WTC11 (cell line): ENCODE data around the gene CTPS2.

ENCODE experiments used
- ESRRA ChIP-seq: sonication (generic); formaldehyde crosslinking; IDR thresholded peaks from 2 replicates; pipeline ENCODE4 v1.8.1; 2022; ENCODE audit warnings: mild to moderate bottlenecking, missing genetic modification reagents, borderline replicate concordance
- FOXK1 ChIP-seq: sonication (generic); formaldehyde crosslinking; IDR thresholded peaks from 2 replicates; pipeline ENCODE4 v1.8.0; 2022; ENCODE audit warnings: mild to moderate bottlenecking, moderate library complexity, missing genetic modification reagents
- FOXP1 ChIP-seq: sonication (generic); formaldehyde crosslinking; IDR thresholded peaks from 2 replicates; pipeline ENCODE4 v1.8.0; 2022; ENCODE audit warnings: missing genetic modification reagents, mild to moderate bottlenecking, moderate library complexity, borderline replicate concordance
- GABPB1 ChIP-seq: sonication (generic); formaldehyde crosslinking; IDR thresholded peaks from 2 replicates; pipeline ENCODE4 v1.8.1; 2023; ENCODE audit warnings: mild to moderate bottlenecking, missing genetic modification reagents
- NFE2L1 ChIP-seq: sonication (generic); formaldehyde crosslinking; IDR thresholded peaks from 2 replicates; pipeline ENCODE4 v1.8.1; 2023; ENCODE audit warnings: missing genetic modification reagents
- NFYB ChIP-seq: sonication (generic); formaldehyde crosslinking; conservative IDR thresholded peaks from 2 replicates; pipeline ENCODE4 v1.8.0; 2022; ENCODE audit warnings: low read depth, missing genetic modification reagents
- RELA ChIP-seq: sonication (generic); formaldehyde crosslinking; IDR thresholded peaks from 2 replicates; pipeline ENCODE4 v1.8.1; 2022; ENCODE audit warnings: missing genetic modification reagents, mild to moderate bottlenecking, borderline replicate concordance
- ZNF138 ChIP-seq: sonication (generic); formaldehyde crosslinking; conservative IDR thresholded peaks from 2 replicates; pipeline ENCODE4 v1.8.1; 2022; ENCODE audit warnings: mild to moderate bottlenecking, moderate library complexity, missing genetic modification reagents
- TF ChIP-seq, protein P1 (sequence below): sonication (generic); formaldehyde crosslinking; IDR thresholded peaks from 2 replicates; pipeline ENCODE4 v1.8.1; 2022; ENCODE audit warnings: missing genetic modification reagents, borderline replicate concordance
- TF ChIP-seq, protein P2 (sequence below): fragments of 200-600 bp; IDR thresholded peaks from 2 replicates; pipeline ENCODE4 v1.8.0; 2022; ENCODE audit warnings: antibody characterized with exemption

DNA sequence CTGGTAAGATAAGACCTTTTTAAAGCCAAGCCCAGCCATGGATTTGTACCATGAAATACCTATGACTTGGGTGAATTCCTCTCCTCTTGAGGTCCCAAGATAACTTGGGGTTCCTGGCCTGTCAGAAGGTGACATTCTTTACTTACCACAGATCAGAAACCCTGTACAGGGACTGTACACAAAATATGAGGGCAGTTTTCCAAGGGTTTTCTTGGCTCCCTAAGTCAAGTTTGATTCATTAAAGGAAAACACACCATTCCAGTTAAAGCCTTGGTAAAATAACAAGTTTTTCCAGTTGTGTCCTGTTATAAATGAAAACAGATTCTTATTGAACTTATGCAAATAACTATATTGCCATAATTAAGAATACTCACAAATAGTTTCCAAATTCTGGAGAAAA is 15.2 kb upstream of the CTPS2 start:
- no peak for TF ChIP-seq NFE2L1
- TF ChIP-seq, protein P1, sequence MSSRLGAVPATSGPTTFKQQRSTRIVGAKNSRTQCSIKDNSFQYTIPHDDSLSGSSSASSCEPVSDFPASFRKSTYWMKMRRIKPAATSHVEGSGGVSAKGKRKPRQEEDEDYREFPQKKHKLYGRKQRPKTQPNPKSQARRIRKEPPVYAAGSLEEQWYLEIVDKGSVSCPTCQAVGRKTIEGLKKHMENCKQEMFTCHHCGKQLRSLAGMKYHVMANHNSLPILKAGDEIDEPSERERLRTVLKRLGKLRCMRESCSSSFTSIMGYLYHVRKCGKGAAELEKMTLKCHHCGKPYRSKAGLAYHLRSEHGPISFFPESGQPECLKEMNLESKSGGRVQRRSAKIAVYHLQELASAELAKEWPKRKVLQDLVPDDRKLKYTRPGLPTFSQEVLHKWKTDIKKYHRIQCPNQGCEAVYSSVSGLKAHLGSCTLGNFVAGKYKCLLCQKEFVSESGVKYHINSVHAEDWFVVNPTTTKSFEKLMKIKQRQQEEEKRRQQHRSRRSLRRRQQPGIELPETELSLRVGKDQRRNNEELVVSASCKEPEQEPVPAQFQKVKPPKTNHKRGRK (CRISPR knock-in tag), result no peak
- no peak for TF ChIP-seq FOXK1 (CRISPR knock-in tag)
- TF ChIP-seq, protein P2, sequence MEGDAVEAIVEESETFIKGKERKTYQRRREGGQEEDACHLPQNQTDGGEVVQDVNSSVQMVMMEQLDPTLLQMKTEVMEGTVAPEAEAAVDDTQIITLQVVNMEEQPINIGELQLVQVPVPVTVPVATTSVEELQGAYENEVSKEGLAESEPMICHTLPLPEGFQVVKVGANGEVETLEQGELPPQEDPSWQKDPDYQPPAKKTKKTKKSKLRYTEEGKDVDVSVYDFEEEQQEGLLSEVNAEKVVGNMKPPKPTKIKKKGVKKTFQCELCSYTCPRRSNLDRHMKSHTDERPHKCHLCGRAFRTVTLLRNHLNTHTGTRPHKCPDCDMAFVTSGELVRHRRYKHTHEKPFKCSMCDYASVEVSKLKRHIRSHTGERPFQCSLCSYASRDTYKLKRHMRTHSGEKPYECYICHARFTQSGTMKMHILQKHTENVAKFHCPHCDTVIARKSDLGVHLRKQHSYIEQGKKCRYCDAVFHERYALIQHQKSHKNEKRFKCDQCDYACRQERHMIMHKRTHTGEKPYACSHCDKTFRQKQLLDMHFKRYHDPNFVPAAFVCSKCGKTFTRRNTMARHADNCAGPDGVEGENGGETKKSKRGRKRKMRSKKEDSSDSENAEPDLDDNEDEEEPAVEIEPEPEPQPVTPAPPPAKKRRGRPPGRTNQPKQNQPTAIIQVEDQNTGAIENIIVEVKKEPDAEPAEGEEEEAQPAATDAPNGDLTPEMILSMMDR, result no peak
- no peak for TF ChIP-seq NFYB (CRISPR knock-in tag)
- no peak for TF ChIP-seq ESRRA (CRISPR knock-in tag)
- no peak for TF ChIP-seq ZNF138 (CRISPR knock-in tag)
- no peak for TF ChIP-seq RELA (CRISPR knock-in tag)
- no peak for TF ChIP-seq FOXP1 (CRISPR knock-in tag)
- TF ChIP-seq GABPB1 (CRISPR knock-in tag), result no peak
